ENCODE measurements around the gene COL5A3. TPM values are rescaled to one million over a fixed set of nuclear protein-coding genes. Genes with fewer than 3 reads are reported as not detected.

COL5A3 gene
- polyA plus RNA-seq, 2 of the 4 experiments (the other 2 are of a cell fraction) = 0.12 to 0.36 TPM

DNA sequence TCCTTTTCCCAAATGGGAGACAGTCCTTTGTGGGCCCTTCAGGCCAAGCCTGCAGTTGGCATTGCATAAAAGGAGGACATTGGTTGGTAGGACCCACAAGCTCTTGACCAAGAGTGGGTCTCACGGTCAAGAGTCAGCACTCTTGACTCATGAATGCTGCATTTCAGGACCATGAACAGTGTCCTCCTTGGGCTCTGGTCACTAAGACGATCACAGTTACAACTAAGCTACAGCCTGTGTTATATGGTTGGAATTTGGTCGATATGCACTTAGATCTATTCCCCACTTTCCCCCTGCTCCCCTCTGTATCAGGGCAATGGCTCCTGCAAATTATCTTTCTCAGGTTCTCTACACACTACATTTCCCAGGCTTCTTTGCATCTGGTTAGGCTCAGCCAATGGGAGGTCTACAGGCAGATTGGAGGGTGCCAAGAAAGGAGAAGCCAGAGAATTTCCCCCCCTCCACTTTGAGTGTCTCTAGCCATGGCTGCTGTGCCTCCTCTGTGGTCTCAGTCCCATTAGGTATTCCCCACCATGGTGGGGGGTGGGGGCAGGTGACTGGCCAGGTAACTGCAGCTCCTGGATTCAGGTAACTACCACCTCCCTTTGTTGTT is 70.9 kb downstream of the COL5A3 start:
- H3K4me3 ChIP-seq = no peak overlapping the region
- POLR2A ChIA-PET = no interaction called here
- WGBS (ENCODE audit: missing lambda C conversion rate) = 30% methylated on average over 3 of the region's 3 CpGs

GRCh38 chr19:9937001-9937411 is 73.3 kb downstream of the COL5A3 start:
- ATAC-seq = no peak

More for the DNA sequence above, 70.9 kb downstream of the COL5A3 start:
- Histone ChIP-seq H3K4me1 (peaks cover 15% of the 10 kb centered on the region), H3K27ac (no peak overlapping the region), H3K4me2 (no peak overlapping the region), H3K9me3 (peaks cover 12% of the 10 kb centered on the region; the same call in 2 of the 3 replicates)
- no peak for DNase-seq (ENCODE audit: low read depth in 1 of 2, low spot score in 1 of 2)
- peak; percentile 30 to 34; a peak in 2 of 6 replicates for ATAC-seq
- FAIRE-seq = no peak
- no peak for TF ChIP-seq SREBF2 (IDR thresholded peaks at IDR 0.05)
- TF ChIP-seq REST (IDR thresholded peaks at IDR 0.05) = peak; percentile 71; the same call in 1 of the 2 replicates
- CTCF ChIA-PET = interaction anchor here (0.7 to 2.3 kb wide), 5 partner anchors 8 to 88 kb away, joined by 3 to 10 read pairs (median 4); no protein-coding TSS in a partner anchor

DNA sequence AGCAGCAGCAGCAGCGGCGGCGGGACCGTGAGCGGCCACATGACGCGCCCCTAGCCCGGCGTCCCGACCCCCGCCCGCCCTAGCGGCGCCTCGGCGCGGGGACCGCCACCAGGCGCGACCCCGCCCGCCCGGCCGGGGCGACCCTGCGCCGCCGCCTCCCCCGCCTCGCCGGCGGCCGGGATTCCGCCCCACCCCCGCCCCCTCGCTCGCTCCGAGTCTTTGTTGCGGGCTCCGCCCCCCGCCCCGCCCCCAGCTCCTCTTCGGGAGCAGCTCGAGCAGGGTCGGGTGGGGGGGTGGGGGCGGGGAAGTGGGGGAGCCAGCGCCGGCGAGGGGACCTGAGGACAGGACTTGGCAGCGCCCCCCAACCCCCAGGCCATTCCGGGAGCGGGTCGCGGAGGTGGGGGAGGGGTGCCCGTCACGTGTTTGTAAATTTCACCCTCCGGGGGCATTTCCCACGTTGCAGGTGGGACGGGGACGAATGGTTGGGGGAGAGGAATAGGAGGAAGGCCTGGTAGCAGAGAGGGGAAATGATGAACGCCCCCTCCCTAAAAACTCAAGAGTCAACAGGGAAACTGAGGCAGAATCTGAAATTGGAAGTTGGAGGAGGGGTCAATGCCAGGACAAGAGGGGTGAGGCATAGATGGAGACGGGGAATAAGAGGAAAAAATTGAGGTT is 73.8 kb downstream of the COL5A3 start, which contains the start of gene OLFM2:
OLFM2 (minus strand) TSS at position 190 of the 675 bp plus-strand sequence; CDS start at position 41, 149 bp downstream.
- H3K9me3 ChIP-seq = 0 out of 3 replicates have a peak, but pooled peaks cover 2% of the 10 kb centered on the region
- DNase-seq (ENCODE audit: low read depth in 1 of 2, low spot score in 1 of 2) = no peak
- WGBS (ENCODE audit: missing lambda C conversion rate) = 8% methylated on average over 8 of the region's 62 CpGs
- no peak for ATAC-seq
- H3K4me3 ChIP-seq = peak within 1 kb of the TSS; percentile 56
- H3K27ac ChIP-seq = peak within 1 kb of the TSS in 1 of 2 experiments; percentile 81; a peak in 3 of 6 replicates
- CTCF ChIA-PET = no interaction called here
- FAIRE-seq = no peak
- H3K4me1 ChIP-seq = peaks cover 17% of the 10 kb centered on the region
- POLR2A ChIA-PET = no interaction called here
- peak within 1 kb of the TSS; percentile 95 for H3K4me2 ChIP-seq
- TF ChIP-seq KDM1A (IDR thresholded peaks at IDR 0.05; ENCODE audit: low read depth) (no peak), FOSL2 (IDR thresholded peaks at IDR 0.05) (no peak), FOSL2 (CRISPR knock-in tag; IDR thresholded peaks at IDR 0.05) (no peak), RCOR1 (IDR thresholded peaks at IDR 0.05; ENCODE audit: low read depth, low read length) (no peak), EP300 (IDR thresholded peaks at IDR 0.05) (no peak), HOXA7 (CRISPR knock-in tag; IDR thresholded peaks at IDR 0.05) (no peak), POLR2A (IDR thresholded peaks at IDR 0.05; ENCODE audit: low read length) (no peak), ESRRA (IDR thresholded peaks at IDR 0.05; ENCODE audit: borderline replicate concordance, low read length) (no peak), ZSCAN20 (CRISPR knock-in tag; IDR thresholded peaks at IDR 0.05) (no peak), HMGXB4 (CRISPR knock-in tag; IDR thresholded peaks at IDR 0.05; ENCODE audit: borderline replicate concordance) (no peak), HDAC2 (IDR thresholded peaks at IDR 0.05) (no peak), CTCF (IDR thresholded peaks at IDR 0.05) (no peak), CHD4 (IDR thresholded peaks at IDR 0.05; ENCODE audit: borderline replicate concordance) (no peak), MAX (IDR thresholded peaks at IDR 0.05) (no peak), MAFK (IDR thresholded peaks at IDR 0.05; ENCODE audit: partially characterized antibody) (no peak), RAD21 (conservative IDR thresholded peaks at IDR 0.05 in 1 of 2, IDR thresholded peaks at IDR 0.05 in 1 of 2) (no peak)

More at GRCh38 chr19:9937001-9937411, 73.3 kb downstream of the COL5A3 start:
- H3K4me1 ChIP-seq = peaks cover 17% of the 10 kb centered on the region
- 31% methylated on average over 15 of the region's 20 CpGs for WGBS (ENCODE audit: missing lambda C conversion rate)
- no peak for DNase-seq (ENCODE audit: low read depth in 1 of 2, low spot score in 1 of 2)
- ChIA-PET CTCF (interaction anchor here (0.7 to 2.3 kb wide), 2 partner anchors 17 to 90 kb away, joined by 3 to 10 read pairs; no protein-coding TSS in a partner anchor), POLR2A (no interaction called here)
- FAIRE-seq = no peak
- H3K4me3 ChIP-seq = peak overlapping the region; percentile 56; the same call in 2 of the 3 replicates
- no peak overlapping the region for H3K27ac ChIP-seq
- H3K4me2 ChIP-seq = peak overlapping the region; percentile 95
- TF ChIP-seq HOXB13 (CRISPR knock-in tag; IDR thresholded peaks at IDR 0.05; ENCODE audit: low read depth) (no peak), POLR2A (IDR thresholded peaks at IDR 0.05; ENCODE audit: low read length) (no peak), USF2 (IDR thresholded peaks at IDR 0.05) (no peak)
- TF ChIP-seq, protein P1, sequence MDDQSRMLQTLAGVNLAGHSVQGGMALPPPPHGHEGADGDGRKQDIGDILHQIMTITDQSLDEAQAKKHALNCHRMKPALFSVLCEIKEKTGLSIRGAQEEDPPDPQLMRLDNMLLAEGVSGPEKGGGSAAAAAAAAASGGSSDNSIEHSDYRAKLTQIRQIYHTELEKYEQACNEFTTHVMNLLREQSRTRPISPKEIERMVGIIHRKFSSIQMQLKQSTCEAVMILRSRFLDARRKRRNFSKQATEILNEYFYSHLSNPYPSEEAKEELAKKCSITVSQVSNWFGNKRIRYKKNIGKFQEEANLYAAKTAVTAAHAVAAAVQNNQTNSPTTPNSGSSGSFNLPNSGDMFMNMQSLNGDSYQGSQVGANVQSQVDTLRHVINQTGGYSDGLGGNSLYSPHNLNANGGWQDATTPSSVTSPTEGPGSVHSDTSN (IDR thresholded peaks at IDR 0.05) = no peak
- H3K9me3 ChIP-seq = peaks cover 7% of the 10 kb centered on the region; the same call in 1 of the 3 replicates
